ENCODE data around the gene MYO1F.

- TF ChIP-seq CTCF (IDR thresholded peaks at IDR 0.05) (no peak), EZH2 (IDR thresholded peaks at IDR 0.05; ENCODE audit: borderline replicate concordance, insufficient read depth, low read depth, low read length, poor library complexity, severe bottlenecking) (no peak)
These were observed 73.7 kb downstream of the MYO1F start for GRCh38 chr19:8503510-8503909.

Data from B cell (primary cell).